Naive B cell (primary cell): ENCODE data around the gene YBX1. TPM values are rescaled to one million over a fixed set of nuclear protein-coding genes. Genes with fewer than 3 reads are reported as not detected.

ENCODE experiments used
- ATAC-seq, 2 donors: fragments of 150-1000 bp; cut with Tn5 transposase; 2 replicates each; pipeline ENCODE4 v1.10.0; 2021; ENCODE audit warnings: low read depth in 2 of 2, mild to moderate bottlenecking in 2 of 2, moderate library complexity in 2 of 2
- DNase-seq: peaks from one replicate; pipeline ENCODE4 v3.0.0; 2022
- H3K27ac Mint-ChIP-seq, 6 donors: one replicate each; pipeline ENCODE4 v1.8.0; 2020 to 2022; ENCODE audit warnings: mild to moderate bottlenecking in 6 of 6, mixed read lengths in 6 of 6, moderate library complexity in 5 of 6, inconsistent platforms in 2 of 6
- H3K27me3 Mint-ChIP-seq, 3 donors: one replicate each; pipeline ENCODE4 v1.8.0; 2021 to 2022; ENCODE audit warnings: mixed read lengths in 3 of 3, mild to moderate bottlenecking in 1 of 3
- H3K36me3 Mint-ChIP-seq, 2 donors: one replicate each; pipeline ENCODE4 v1.8.0; 2020 to 2022; ENCODE audit warnings: mixed read lengths in 2 of 2, inconsistent platforms in 1 of 2, mild to moderate bottlenecking in 1 of 2
- H3K4me1 Mint-ChIP-seq, 3 donors: one replicate each; pipeline ENCODE4 v1.8.0; 2020 to 2022; ENCODE audit warnings: mixed read lengths in 3 of 3, inconsistent platforms in 1 of 3, mild to moderate bottlenecking in 1 of 3, moderate library complexity in 1 of 3
- H3K4me3 Mint-ChIP-seq, 8 donors: one replicate each; pipeline ENCODE4 v1.8.0; 2020 to 2022; ENCODE audit warnings: mild to moderate bottlenecking in 8 of 8, mixed read lengths in 8 of 8, moderate library complexity in 8 of 8, inconsistent platforms in 2 of 8
- H3K9me3 Mint-ChIP-seq, 7 donors: one replicate each; pipeline ENCODE4 v1.8.0; 2020 to 2022; ENCODE audit warnings: mixed read lengths in 7 of 7, mild to moderate bottlenecking in 5 of 7, inconsistent platforms in 2 of 7, moderate library complexity in 1 of 7
- polyA plus RNA-seq, 6 donors: library from polyadenylated mRNA; unstranded; fragments of 300-500 nt; fragmentation: Illumina TruSeq; gene quantifications; one replicate each; pipeline ENCODE4 v1.2.3, GENCODE V29; 2021; ENCODE audit warnings: low read depth in 6 of 6

The YBX1 gene
- 100 to 1,000 TPM in 5 of 6 donors, 10 to 100 TPM in 1; 88.9 to 117 (median 110) TPM for polyA plus RNA-seq

- peaks cover 31 to 58% (median 49%) of the 10 kb centered on the region in 3 donors for H3K4me1 Mint-ChIP-seq
- no peaks in the 10 kb centered on the region for H3K27me3 Mint-ChIP-seq
- peak within 1 kb of the TSS; percentile 98 to 100 (median 100) for H3K27ac Mint-ChIP-seq
- DNase-seq (peak; percentile 97), ATAC-seq (peak; percentile 82 to 86)
- peak within 1 kb of the TSS; percentile 95 to 100 (median 98) for H3K4me3 Mint-ChIP-seq
- peaks cover 11 to 12% of the 10 kb centered on the region in 2 donors for H3K36me3 Mint-ChIP-seq
- no peaks in the 10 kb centered on the region for H3K9me3 Mint-ChIP-seq
Measured at GRCh38 chr1:42681741-42682483, at the start of gene YBX1. TSS of gene YBX1 (plus strand) at chr1:42682418. CDS start at chr1:42682566, 148 bp downstream.

DNA sequence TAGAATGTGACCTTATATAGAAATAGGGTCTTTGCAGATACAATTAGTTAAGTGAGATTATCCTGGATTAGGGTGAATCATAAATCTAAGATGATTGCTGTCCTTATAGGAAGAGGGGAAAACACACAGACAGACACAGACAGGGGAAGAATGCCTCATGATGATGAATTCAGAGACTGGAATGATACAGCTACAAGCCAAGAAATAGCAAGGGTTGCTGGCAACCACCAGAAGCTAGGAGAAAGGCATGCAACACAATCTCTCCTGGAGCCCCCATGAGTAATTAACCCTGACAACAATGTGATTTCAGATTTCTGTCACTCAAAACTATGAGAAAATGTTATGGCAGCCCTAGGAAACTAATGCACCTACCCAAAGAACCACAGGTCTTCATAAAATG lies 43.1 kb upstream of the YBX1 start:
- no peak for ATAC-seq
- Mint-ChIP-seq H3K4me3 (no peak overlapping the region), H3K9me3 (no peaks in the 10 kb centered on the region), H3K27ac (no peak overlapping the region), H3K36me3 (peaks cover 0 to 1% of the 10 kb centered on the region in 2 donors), H3K4me1 (no peaks in the 10 kb centered on the region), H3K27me3 (no peaks in the 10 kb centered on the region)
- no peak for DNase-seq

GRCh38 chr1:42646056-42646455 lies 36.2 kb upstream of the YBX1 start:
- no peak overlapping the region for H3K4me3 Mint-ChIP-seq
- no peak overlapping the region for H3K27ac Mint-ChIP-seq
- no peak for ATAC-seq

GRCh38 chr1:42657201-42657600 lies 25.0 kb upstream of the YBX1 start:
- peak overlapping the region; percentile 53 to 97 (median 94) for H3K27ac Mint-ChIP-seq
- H3K4me3 Mint-ChIP-seq: peak overlapping the region; percentile 67 to 99 (median 98)
- no peaks in the 10 kb centered on the region for H3K27me3 Mint-ChIP-seq
- H3K9me3 Mint-ChIP-seq: no peaks in the 10 kb centered on the region
- no peak for ATAC-seq
- DNase-seq: no peak
- peaks cover 38 to 46% (median 40%) of the 10 kb centered on the region in 3 donors for H3K4me1 Mint-ChIP-seq
- peaks cover 9 to 11% of the 10 kb centered on the region in 2 donors for H3K36me3 Mint-ChIP-seq

More at GRCh38 chr1:42646056-42646455, 36.2 kb upstream of the YBX1 start:
- peaks cover 0 to 16% (median 7%) of the 10 kb centered on the region in 7 donors for H3K9me3 Mint-ChIP-seq
- peaks cover 22 to 27% of the 10 kb centered on the region in 2 donors for H3K36me3 Mint-ChIP-seq
- H3K27me3 Mint-ChIP-seq: peaks cover 0 to 4% (median 3%) of the 10 kb centered on the region in 3 donors
- DNase-seq: no peak
- no peaks in the 10 kb centered on the region for H3K4me1 Mint-ChIP-seq

GRCh38 chr1:42657981-42658876 lies 24.0 kb upstream of the YBX1 start, which contains the start of gene PPIH:
TSS of gene PPIH (plus strand) at chr1:42658423. CDS start at chr1:42658447, 24 bp downstream.
- peaks cover 9 to 11% of the 10 kb centered on the region in 2 donors for H3K36me3 Mint-ChIP-seq
- no peaks in the 10 kb centered on the region for H3K27me3 Mint-ChIP-seq
- peaks cover 38 to 46% (median 40%) of the 10 kb centered on the region in 3 donors for H3K4me1 Mint-ChIP-seq
- H3K27ac Mint-ChIP-seq: peak within 1 kb of the TSS; percentile 92 to 97 (median 96)
- H3K9me3 Mint-ChIP-seq: no peaks in the 10 kb centered on the region
- H3K4me3 Mint-ChIP-seq: peak within 1 kb of the TSS; percentile 94 to 100 (median 99)
- DNase-seq (peak; percentile 90), ATAC-seq (peak; percentile 97)

GRCh38 chr1:42658877-42659337 lies 23.3 kb upstream of the YBX1 start:
- peak overlapping the region; percentile 94 to 100 (median 99) for H3K4me3 Mint-ChIP-seq
- no peaks in the 10 kb centered on the region for H3K9me3 Mint-ChIP-seq
- H3K27ac Mint-ChIP-seq: peak overlapping the region; percentile 92 to 97 (median 96)
- H3K4me1 Mint-ChIP-seq: peaks cover 38 to 46% (median 40%) of the 10 kb centered on the region in 3 donors
- DNase-seq: no peak
- H3K27me3 Mint-ChIP-seq: no peaks in the 10 kb centered on the region
- H3K36me3 Mint-ChIP-seq: peaks cover 9 to 11% of the 10 kb centered on the region in 2 donors
- no peak for ATAC-seq

- peak overlapping the region in 3 of 6 donors; percentile 16 to 75 (median 65) for H3K27ac Mint-ChIP-seq
- no peaks in the 10 kb centered on the region for H3K9me3 Mint-ChIP-seq
- H3K4me3 Mint-ChIP-seq: peak overlapping the region in 3 of 8 donors; percentile 23 to 99 (median 99)
Measured at GRCh38 chr1:42660907-42661500, 21.2 kb upstream of the YBX1 start.

DNA sequence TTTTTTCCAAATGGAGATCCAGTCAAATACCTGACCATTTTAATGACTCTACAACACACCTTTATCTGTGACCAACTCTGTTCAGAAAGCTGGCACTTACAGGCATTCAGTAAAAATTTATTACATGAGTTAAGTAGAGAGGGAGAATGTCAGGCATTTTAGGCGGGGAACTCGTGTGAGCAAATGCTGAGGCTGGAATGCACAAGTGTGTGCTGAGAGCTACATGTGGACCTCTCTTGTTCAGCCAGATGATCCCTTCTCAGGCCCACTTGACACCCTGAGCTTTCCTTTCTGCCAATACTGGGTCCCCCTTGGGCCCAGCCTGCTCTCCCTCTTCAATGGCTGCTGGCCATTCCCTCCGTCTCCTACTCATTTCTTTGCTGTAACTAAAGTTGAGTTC lies 12.3 kb upstream of the YBX1 start:
- Mint-ChIP-seq H3K9me3 (no peaks in the 10 kb centered on the region), H3K4me1 (peaks cover 0 to 12% (median 0%) of the 10 kb centered on the region in 3 donors), H3K4me3 (no peak overlapping the region), H3K27me3 (no peaks in the 10 kb centered on the region), H3K27ac (no peak overlapping the region), H3K36me3 (peaks cover 21 to 44% of the 10 kb centered on the region in 2 donors)
- DNase-seq: no peak
- ATAC-seq: no peak

More at GRCh38 chr1:42660907-42661500, 21.2 kb upstream of the YBX1 start:
- ATAC-seq (no peak), DNase-seq (no peak)
- peaks cover 36 to 46% (median 38%) of the 10 kb centered on the region in 3 donors for H3K4me1 Mint-ChIP-seq
- peaks cover 11 to 13% of the 10 kb centered on the region in 2 donors for H3K36me3 Mint-ChIP-seq
- no peaks in the 10 kb centered on the region for H3K27me3 Mint-ChIP-seq

DNA sequence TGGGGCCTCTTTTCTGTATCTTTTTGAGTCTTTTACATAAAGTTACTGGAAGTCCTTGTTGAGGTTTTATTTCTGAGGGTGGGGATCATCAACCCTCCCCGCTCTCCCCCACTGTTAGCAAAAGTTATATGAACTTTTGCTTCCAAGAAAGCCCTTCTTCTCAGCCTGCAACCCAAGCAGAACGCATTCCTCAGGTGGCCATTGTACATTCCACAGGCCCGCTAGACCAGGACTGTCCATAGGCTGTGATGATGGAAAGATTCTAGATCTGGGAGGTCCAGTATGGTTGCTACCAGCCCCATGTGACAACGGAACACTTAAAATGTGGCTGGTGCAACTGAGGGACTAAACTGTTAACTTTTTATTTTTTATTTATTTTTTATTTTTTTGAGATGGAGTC lies 11.8 kb upstream of the YBX1 start:
- peaks cover 26 to 44% of the 10 kb centered on the region in 2 donors for H3K36me3 Mint-ChIP-seq

GRCh38 chr1:42674214-42674613 lies 8.0 kb upstream of the YBX1 start:
- peaks cover 17% of the 10 kb centered on the region in 2 donors for H3K36me3 Mint-ChIP-seq
- no peak overlapping the region for H3K4me3 Mint-ChIP-seq
- ATAC-seq (no peak), DNase-seq (no peak)
- no peaks in the 10 kb centered on the region for H3K27me3 Mint-ChIP-seq
- H3K27ac Mint-ChIP-seq: no peak overlapping the region
- H3K4me1 Mint-ChIP-seq: peaks cover 0 to 8% (median 4%) of the 10 kb centered on the region in 3 donors
- no peaks in the 10 kb centered on the region for H3K9me3 Mint-ChIP-seq

More for the DNA sequence above, 11.8 kb upstream of the YBX1 start:
- H3K4me1 Mint-ChIP-seq: peaks cover 0 to 12% (median 0%) of the 10 kb centered on the region in 3 donors
- peak overlapping the region in 1 of 6 donors; percentile 21 for H3K27ac Mint-ChIP-seq
- ATAC-seq (no peak), DNase-seq (no peak)
- no peaks in the 10 kb centered on the region for H3K9me3 Mint-ChIP-seq
- H3K4me3 Mint-ChIP-seq: no peak overlapping the region
- no peaks in the 10 kb centered on the region for H3K27me3 Mint-ChIP-seq

- Mint-ChIP-seq H3K4me1 (peaks cover 0 to 8% (median 4%) of the 10 kb centered on the region in 3 donors), H3K9me3 (no peaks in the 10 kb centered on the region), H3K27me3 (no peaks in the 10 kb centered on the region), H3K36me3 (peaks cover 17% of the 10 kb centered on the region in 2 donors), H3K27ac (peak overlapping the region in 2 of 6 donors; percentile 11 to 81), H3K4me3 (no peak overlapping the region)
- ATAC-seq: no peak
- no peak for DNase-seq
Measured at GRCh38 chr1:42674682-42675081, 7.5 kb upstream of the YBX1 start.

GRCh38 chr1:42675467-42675866 lies 6.8 kb upstream of the YBX1 start:
- ATAC-seq (no peak), DNase-seq (no peak)
- Mint-ChIP-seq H3K27me3 (no peaks in the 10 kb centered on the region), H3K4me3 (no peak overlapping the region), H3K4me1 (peaks cover 0 to 8% (median 5%) of the 10 kb centered on the region in 3 donors), H3K27ac (peak overlapping the region in 1 of 6 donors; percentile 11), H3K36me3 (peaks cover 10 to 13% of the 10 kb centered on the region in 2 donors), H3K9me3 (no peaks in the 10 kb centered on the region)
